Colonic mucosa (tissue), 4 donors: ENCODE measurements around the gene POU2F1. TPM values are rescaled to one million over a fixed set of nuclear protein-coding genes. Genes with fewer than 3 reads are reported as not detected.

ENCODE experiments used
- DNase-seq: peaks from one replicate; pipeline ENCODE4 v3.0.0-alpha.2; 2020
- H3K27ac ChIP-seq: fragments of 200-600 bp; one replicate; pipeline ENCODE4 v1.8.0; 2021
- H3K27me3 ChIP-seq: fragments of 200-600 bp; one replicate; pipeline ENCODE4 v1.8.0; 2021
- H3K36me3 ChIP-seq: fragments of 200-600 bp; one replicate; pipeline ENCODE4 v1.8.0; 2021
- H3K4me1 ChIP-seq: fragments of 200-600 bp; one replicate; pipeline ENCODE4 v1.8.0; 2021; ENCODE audit warnings: mild to moderate bottlenecking
- H3K4me3 ChIP-seq: fragments of 200-600 bp; one replicate; pipeline ENCODE4 v1.8.0; 2021
- H3K9ac ChIP-seq, 2 donors: one replicate each; pipeline ENCODE4 v1.7.0; 2013; ENCODE audit warnings: control low read depth in 2 of 2, low read depth in 2 of 2, low read length in 2 of 2
- H3K9me3 ChIP-seq: fragments of 200-600 bp; one replicate; pipeline ENCODE4 v1.8.0; 2021
- CTCF ChIP-seq: fragments of 200-600 bp; IDR thresholded peaks from one replicate; pipeline ENCODE4 v1.8.0; 2022; ENCODE audit warnings: antibody characterized with exemption, mild to moderate bottlenecking
- intact Hi-C: fragments of 100-400 bp; cut with DNase I; formaldehyde crosslinking; loops from one replicate; pipeline ENCODE4 v1.14.1; 2022
- total RNA-seq, 2 donors: library from RNA; stranded (reverse); fragmentation: NEBNext Ultra II Directional in 1 of 2; extraction: Animal tissue kit (Norgen Biotek cat#: 25700) in 1 of 2; gene quantifications; one replicate each; pipeline ENCODE4 v1.2.1, GENCODE V29; 2021
- donor health status: healthy.
- donor health status: DM: no; HTN: no; CAD: no.
- donor health status: DM: no; HTN: no; CAD: no.

The POU2F1 gene
- total RNA-seq, 2 donors from 2014 or later, result 16.4 to 24.4 TPM

GRCh38 chr1:167472752-167473521, 252.3 kb downstream of the POU2F1 start:
- H3K27ac ChIP-seq, result no peak overlapping the region
- no peak for TF ChIP-seq CTCF
- no peaks in the 10 kb centered on the region for H3K4me1 ChIP-seq
- H3K9ac ChIP-seq, result no peak overlapping the region
- no peak for DNase-seq
- H3K36me3 ChIP-seq, result no peaks in the 10 kb centered on the region
- intact Hi-C loops, result no loop called here
- H3K4me3 ChIP-seq, result no peak overlapping the region
- H3K27me3 ChIP-seq, result no peaks in the 10 kb centered on the region
- no peaks in the 10 kb centered on the region for H3K9me3 ChIP-seq

- Histone ChIP-seq H3K9ac (no peak overlapping the region), H3K36me3 (no peaks in the 10 kb centered on the region), H3K4me3 (no peak overlapping the region), H3K27me3 (no peaks in the 10 kb centered on the region), H3K4me1 (no peaks in the 10 kb centered on the region), H3K27ac (no peak overlapping the region), H3K9me3 (no peaks in the 10 kb centered on the region)
- intact Hi-C loops, result no loop called here
- DNase-seq, result no peak
- TF ChIP-seq CTCF, result no peak
Observed at GRCh38 chr1:167473761-167474160, 253.1 kb downstream of the POU2F1 start.

GRCh38 chr1:167474191-167474641, 253.5 kb downstream of the POU2F1 start:
- Histone ChIP-seq H3K36me3 (no peaks in the 10 kb centered on the region), H3K9ac (no peak overlapping the region), H3K4me3 (no peak overlapping the region), H3K27me3 (no peaks in the 10 kb centered on the region), H3K9me3 (no peaks in the 10 kb centered on the region), H3K4me1 (no peaks in the 10 kb centered on the region), H3K27ac (no peak overlapping the region)
- DNase-seq, result no peak
- TF ChIP-seq CTCF, result no peak
- intact Hi-C loops, result no loop called here

- H3K27ac ChIP-seq, result no peak overlapping the region
- no peaks in the 10 kb centered on the region for H3K36me3 ChIP-seq
Observed at GRCh38 chr1:167476061-167476460, 255.4 kb downstream of the POU2F1 start.

More at GRCh38 chr1:167476061-167476460, 255.4 kb downstream of the POU2F1 start:
- TF ChIP-seq CTCF, result no peak
- Histone ChIP-seq H3K9me3 (no peaks in the 10 kb centered on the region), H3K4me3 (no peak overlapping the region), H3K9ac (no peak overlapping the region), H3K4me1 (no peaks in the 10 kb centered on the region), H3K27me3 (no peaks in the 10 kb centered on the region)
- no peak for DNase-seq
- intact Hi-C loops, result no loop called here

Other genes starting within 250 kb of the POU2F1 start
- gene ILDR2, start 245.3 kb upstream of the POU2F1 start, total RNA-seq, result 1 to 10 TPM in 1 of 2 donors, under 1 TPM in 1; 0.62 to 2.7 TPM
- gene MAEL, start 231.6 kb upstream of the POU2F1 start, total RNA-seq, result not detected
- 100 to 1,000 TPM; 438 to 531 TPM for gene GPA33, start 130.5 kb upstream of the POU2F1 start, total RNA-seq
- gene STYXL2, start 126.8 kb upstream of the POU2F1 start, total RNA-seq, result under 1 TPM in 1 of 2 donors, not detected in 1; 0.10 TPM